ENCODE results near the gene PSAT1. TPM values are rescaled to one million over a fixed set of nuclear protein-coding genes. Genes with fewer than 3 reads are reported as not detected.

PSAT1 gene
- total and polyA plus RNA-seq, 8 donors = 15.9 to 43.7 (median 30.5) TPM

DNA sequence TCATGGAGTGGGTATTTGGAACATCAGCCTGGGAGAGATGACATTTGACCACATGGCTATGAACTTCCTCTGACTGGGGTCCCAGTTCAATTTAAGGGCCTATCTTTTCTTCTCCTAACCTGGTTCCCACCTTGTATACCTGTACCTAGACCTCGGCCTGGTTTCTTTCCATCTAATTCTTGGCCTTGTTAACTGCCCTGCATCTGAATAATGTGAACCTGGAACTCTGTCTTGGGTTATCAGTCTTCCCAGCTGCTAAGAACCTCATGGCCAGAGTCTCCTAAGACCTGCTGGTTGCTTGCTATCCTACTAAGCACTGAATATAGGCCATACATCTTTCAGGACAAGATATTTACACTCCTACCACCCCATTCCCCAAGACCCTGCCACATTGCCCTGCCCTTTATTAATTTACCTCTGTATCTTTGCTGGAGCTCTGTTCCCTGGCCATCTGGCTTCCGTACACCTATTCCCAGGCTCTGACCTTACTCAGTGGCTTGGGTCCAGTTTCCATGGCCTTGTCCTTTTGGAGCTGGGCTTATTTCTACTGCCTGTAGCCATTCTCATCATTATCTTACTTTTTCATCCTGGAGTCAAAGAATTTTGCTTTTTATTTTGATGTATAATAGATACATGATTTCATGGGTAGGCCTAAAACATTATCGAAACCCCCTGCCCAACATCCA lies 6.6 kb downstream of the PSAT1 start:
- H3K27me3 ChIP-seq = peaks cover 4 to 29% of the 10 kb centered on the region in 2 donors
- peaks cover 0 to 38% of the 10 kb centered on the region in 2 donors for H3K36me3 ChIP-seq
- no peak for DNase-seq
- intact Hi-C loops (cut with DNase I) = no loop called here
- H3K4me3 ChIP-seq = no peak overlapping the region
- no peak for TF ChIP-seq CTCF (IDR thresholded peaks at IDR 0.05)
- H3K9me3 ChIP-seq = no peaks in the 10 kb centered on the region
- H3K27ac ChIP-seq = no peak overlapping the region
- ATAC-seq = no peak
- no peaks in the 10 kb centered on the region for H3K4me1 ChIP-seq

- ATAC-seq = no peak
- Histone ChIP-seq H3K27ac (no peak overlapping the region), H3K36me3 (peaks cover 0 to 46% of the 10 kb centered on the region in 2 donors), H3K27me3 (peaks cover 0 to 20% of the 10 kb centered on the region in 2 donors), H3K4me3 (no peak overlapping the region), H3K9me3 (no peaks in the 10 kb centered on the region), H3K4me1 (no peaks in the 10 kb centered on the region)
- no peak for TF ChIP-seq CTCF (IDR thresholded peaks at IDR 0.05)
- no peak for DNase-seq
- intact Hi-C loops (cut with DNase I) = no loop called here
Measured at GRCh38 chr9:78304357-78304756, 7.4 kb downstream of the PSAT1 start.

- H3K27me3 ChIP-seq = no peaks in the 10 kb centered on the region
- H3K4me1 ChIP-seq = no peaks in the 10 kb centered on the region
- no peak overlapping the region for H3K27ac ChIP-seq
- ATAC-seq (no peak), DNase-seq (no peak)
- TF ChIP-seq CTCF (IDR thresholded peaks at IDR 0.05) = no peak
- H3K4me3 ChIP-seq = no peak overlapping the region
- no peaks in the 10 kb centered on the region for H3K9me3 ChIP-seq
- intact Hi-C loops (cut with DNase I) = no loop called here
- H3K36me3 ChIP-seq = peaks cover 0 to 42% of the 10 kb centered on the region in 2 donors
Measured at GRCh38 chr9:78306222-78307076, 9.5 kb downstream of the PSAT1 start.

- ATAC-seq (no peak), DNase-seq (no peak)
- Histone ChIP-seq H3K4me1 (no peaks in the 10 kb centered on the region), H3K27me3 (no peaks in the 10 kb centered on the region), H3K9me3 (no peaks in the 10 kb centered on the region), H3K36me3 (peaks cover 0 to 42% of the 10 kb centered on the region in 2 donors), H3K4me3 (no peak overlapping the region), H3K27ac (no peak overlapping the region)
- intact Hi-C loops (cut with DNase I) = no loop called here
- TF ChIP-seq CTCF (IDR thresholded peaks at IDR 0.05) = no peak
Measured at GRCh38 chr9:78307360-78307759, 10.4 kb downstream of the PSAT1 start.

DNA sequence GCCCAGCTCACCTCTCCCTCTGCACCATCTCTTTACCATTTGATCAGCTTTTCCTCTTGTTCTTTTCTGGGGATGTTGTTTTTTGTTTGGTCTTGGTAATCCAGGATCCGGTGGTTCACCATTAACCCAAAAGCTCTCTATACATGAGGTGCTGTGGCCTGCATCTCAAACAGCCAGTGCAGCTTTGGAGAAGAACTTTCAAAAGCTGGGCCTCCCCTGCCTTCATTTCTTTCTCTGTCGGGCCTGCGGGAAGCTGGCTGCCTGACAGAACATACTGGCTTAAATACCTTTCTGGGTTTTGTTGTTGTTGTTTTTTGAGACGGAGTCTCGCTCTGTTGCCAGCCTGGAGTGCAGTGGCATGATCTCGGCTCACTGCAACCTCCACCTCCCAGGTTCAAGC lies 12.1 kb downstream of the PSAT1 start:
- no peak for DNase-seq
- H3K27ac ChIP-seq = no peak overlapping the region
- no peak for TF ChIP-seq CTCF (IDR thresholded peaks at IDR 0.05)
- H3K27me3 ChIP-seq = no peaks in the 10 kb centered on the region
- H3K9me3 ChIP-seq = no peaks in the 10 kb centered on the region
- no peaks in the 10 kb centered on the region for H3K4me1 ChIP-seq
- peaks cover 0 to 40% of the 10 kb centered on the region in 2 donors for H3K36me3 ChIP-seq
- no peak overlapping the region for H3K4me3 ChIP-seq
- intact Hi-C loops (cut with DNase I) = no loop called here
- no peak for ATAC-seq
